NCI-H345 (cell line): ENCODE results near the gene ACAD11.

Source experiments
- DNase-seq: peaks from one replicate; lab custom pipeline; 2025; lab: John Stamatoyannopoulos, UW

ACAD11 gene

GRCh38 chr3:132659365-132660051 lies at the start of gene ACAD11:
Gene ACAD11 (minus strand): TSS chr3:132659809. CDS start chr3:132659751, 58 bp downstream.
- DNase-seq = peak; percentile 67

GRCh38 chr3:132703733-132704132 lies 44.1 kb upstream of the ACAD11 start:
- no peak for DNase-seq

- DNase-seq = no peak
Observed at GRCh38 chr3:132695422-132695821, 35.8 kb upstream of the ACAD11 start.

GRCh38 chr3:132694991-132695390 lies 35.4 kb upstream of the ACAD11 start:
- no peak for DNase-seq

- DNase-seq = no peak
Observed at GRCh38 chr3:132690040-132690439, 30.4 kb upstream of the ACAD11 start.

GRCh38 chr3:132682201-132682600 lies 22.6 kb upstream of the ACAD11 start:
- DNase-seq = no peak

GRCh38 chr3:132681421-132681820 lies 21.8 kb upstream of the ACAD11 start:
- no peak for DNase-seq

GRCh38 chr3:132679911-132680310 lies 20.3 kb upstream of the ACAD11 start:
- DNase-seq = no peak

GRCh38 chr3:132675408-132675807 lies 15.8 kb upstream of the ACAD11 start:
- no peak for DNase-seq

- no peak for DNase-seq
Observed at GRCh38 chr3:132669256-132669777, 9.7 kb upstream of the ACAD11 start.

- DNase-seq = no peak
Observed at GRCh38 chr3:132665230-132665745, 5.7 kb upstream of the ACAD11 start.

GRCh38 chr3:132662212-132662611 lies 2.6 kb upstream of the ACAD11 start:
- DNase-seq = no peak

GRCh38 chr3:132661101-132661500 lies 1.5 kb upstream of the ACAD11 start:
- DNase-seq = no peak

- no peak for DNase-seq
Observed at GRCh38 chr3:132660811-132661070, 1.1 kb upstream of the ACAD11 start.

GRCh38 chr3:132660052-132660810 lies 622 bp upstream of the ACAD11 start, which contains the start of gene UBA5:
Gene UBA5 (plus strand): TSS chr3:132660329. CDS start chr3:132660538, 209 bp downstream.
- peak; percentile 61 for DNase-seq

- DNase-seq = no peak
Observed at GRCh38 chr3:132659000-132659364, 627 bp downstream of the ACAD11 start.

- no peak for DNase-seq
Observed at GRCh38 chr3:132657869-132658747, 1.5 kb downstream of the ACAD11 start.

- no peak for DNase-seq
Observed at GRCh38 chr3:132655471-132655870, 4.1 kb downstream of the ACAD11 start.

GRCh38 chr3:132654721-132655120 lies 4.9 kb downstream of the ACAD11 start:
- DNase-seq = no peak

- no peak for DNase-seq
Observed at GRCh38 chr3:132654190-132654589, 5.4 kb downstream of the ACAD11 start.

- DNase-seq = no peak
Observed at GRCh38 chr3:132652640-132653270, 6.9 kb downstream of the ACAD11 start.

GRCh38 chr3:132650153-132650552 lies 9.5 kb downstream of the ACAD11 start:
- DNase-seq = no peak
